Pancreas (tissue), 10 donors: Measurements from ENCODE around the gene BACH2. TPM values are rescaled to one million over a fixed set of nuclear protein-coding genes. Genes with fewer than 3 reads are reported as not detected.

Experiments
- ATAC-seq, 4 donors: fragments of 200-7000 bp; cut with Tn5 transposase; one replicate each; pipeline versions ENCODE4 v1.8.0 to v1.9.1; 2020; ENCODE audit warnings: mild to moderate bottlenecking in 4 of 4, moderate library complexity in 4 of 4
- DNase-seq, 6 donors: peaks; one replicate each; pipeline ENCODE4 v3.0.0-alpha.2; 2020
- FAIRE-seq: peaks from 2 replicates; lab custom pipeline; 2012; peaks lifted over from hg19 to GRCh38; lab: Jason Lieb, UNC
- H3K27ac ChIP-seq, 4 donors: fragments of 200-600 bp; sonication (generic); 1 replicate in 3 of 4; 2 replicates in 1 of 4; pipeline versions ENCODE4 v1.5.0 to v1.8.0; 2020
- H3K27me3 ChIP-seq, 4 donors: fragments of 200-600 bp; one replicate each; pipeline ENCODE4 v1.8.0; 2021
- H3K36me3 ChIP-seq, 3 donors: fragments of 200-600 bp; sonication (generic) in 1 of 3; one replicate each; pipeline versions ENCODE4 v1.5.0 to v1.8.0; 2020 to 2021
- H3K4me1 ChIP-seq, 3 donors: fragments of 200-600 bp; one replicate each; pipeline ENCODE4 v1.8.0; 2021
- H3K4me3 ChIP-seq, 4 donors: fragments of 200-600 bp; sonication (generic) in 2 of 4; one replicate each; pipeline versions ENCODE4 v1.5.0 to v1.8.0; 2020 to 2021
- H3K9me3 ChIP-seq, 4 donors: fragments of 200-600 bp; one replicate each; pipeline ENCODE4 v1.8.0; 2021
- CTCF ChIP-seq, 4 donors: fragments of 200-600 bp; sonication (generic) in 3 of 4; IDR thresholded peaks; one replicate each; pipeline versions ENCODE4 v1.5.0 to v1.8.0; 2021; ENCODE audit warnings: antibody characterized with exemption in 4 of 4
- WGBS, 2 donors: extraction: QIAGEN DNeasy Blood & Tissue Kit; methylation state at CpG; one replicate each; pipeline ENCODE4 v1.1.7; 2013; 5-methylcytosine and 5-hydroxymethylcytosine counted together
- intact Hi-C, 3 donors: fragments of 100-400 bp; cut with DNase I; formaldehyde crosslinking; loops; one replicate each; pipeline versions ENCODE4 v1.11.1 to v1.14.2; 2022
- polyA plus RNA-seq, 2 donors: library from polyadenylated mRNA; stranded (reverse); fragments of 200-250 nt; gene quantifications; one replicate each; pipeline ENCODE4 v1.2.3, GENCODE V29; 2013
- total RNA-seq, 6 donors: library from RNA; stranded (reverse); fragmentation: NEBNext Ultra II Directional in 4 of 6; extraction: Animal tissue kit (Norgen Biotek cat#: 25700) in 4 of 6; gene quantifications; one replicate each; pipeline versions ENCODE4 v1.2.1 to v1.2.4, GENCODE V29; 2021 to 2023
- donor health status: healthy with polysubstance abuse.
- donor health status: DM: no; HTN: no; CAD: no; lungs with moderate emphysema.
- donor health status: DM: no; HTN: no; CAD: no.
- donor health status: control.
- donor health status: control.
- donor health status: Bipolar disorder and iron deficiency.
- donor health status: DM: yes; HTN: yes; CAD: no.
- donor health status: DM: no; HTN: no; CAD: no.
- donor health status: DM: no; HTN: no; CAD: no.
- donor health status: DM: yes; HTN: yes; CAD: no.

The BACH2 gene
- total and polyA plus RNA-seq, 8 donors: 0.61 to 8.0 (median 4.9) TPM

- Histone ChIP-seq H3K4me3 (no peak overlapping the region), H3K36me3 (no peaks in the 10 kb centered on the region), H3K27me3 (no peaks in the 10 kb centered on the region), H3K27ac (no peak overlapping the region), H3K9me3 (no peaks in the 10 kb centered on the region), H3K4me1 (no peaks in the 10 kb centered on the region)
- TF ChIP-seq CTCF (IDR thresholded peaks at IDR 0.05): no peak
- no peak for FAIRE-seq
- intact Hi-C loops: loop anchor here in 1 of 3 donors (10.0 kb wide), 1 partner anchor 415 kb away; no protein-coding TSS in a partner anchor
- 84 to 88% methylated on average over 6 of the region's 6 CpGs for WGBS, 2 donors
- ATAC-seq: no peak
- DNase-seq: no peak
Measured at GRCh38 chr6:89979481-89980119, 317.0 kb downstream of the BACH2 start.

- no peaks in the 10 kb centered on the region for H3K36me3 ChIP-seq
- no peak for FAIRE-seq
- DNase-seq: no peak
- no peaks in the 10 kb centered on the region for H3K27me3 ChIP-seq
- no peak for TF ChIP-seq CTCF (IDR thresholded peaks at IDR 0.05)
- no peaks in the 10 kb centered on the region for H3K9me3 ChIP-seq
- H3K4me1 ChIP-seq: no peaks in the 10 kb centered on the region
- H3K4me3 ChIP-seq: no peak overlapping the region
- no peak for ATAC-seq
- intact Hi-C loops: loop anchor here in 1 of 3 donors (10.0 kb wide), 1 partner anchor 416 kb away; no protein-coding TSS in a partner anchor
- no peak overlapping the region for H3K27ac ChIP-seq
- 89 to 91% methylated on average over 5 of the region's 5 CpGs for WGBS, 2 donors
Measured at GRCh38 chr6:89978749-89979145, 317.9 kb downstream of the BACH2 start.

DNA sequence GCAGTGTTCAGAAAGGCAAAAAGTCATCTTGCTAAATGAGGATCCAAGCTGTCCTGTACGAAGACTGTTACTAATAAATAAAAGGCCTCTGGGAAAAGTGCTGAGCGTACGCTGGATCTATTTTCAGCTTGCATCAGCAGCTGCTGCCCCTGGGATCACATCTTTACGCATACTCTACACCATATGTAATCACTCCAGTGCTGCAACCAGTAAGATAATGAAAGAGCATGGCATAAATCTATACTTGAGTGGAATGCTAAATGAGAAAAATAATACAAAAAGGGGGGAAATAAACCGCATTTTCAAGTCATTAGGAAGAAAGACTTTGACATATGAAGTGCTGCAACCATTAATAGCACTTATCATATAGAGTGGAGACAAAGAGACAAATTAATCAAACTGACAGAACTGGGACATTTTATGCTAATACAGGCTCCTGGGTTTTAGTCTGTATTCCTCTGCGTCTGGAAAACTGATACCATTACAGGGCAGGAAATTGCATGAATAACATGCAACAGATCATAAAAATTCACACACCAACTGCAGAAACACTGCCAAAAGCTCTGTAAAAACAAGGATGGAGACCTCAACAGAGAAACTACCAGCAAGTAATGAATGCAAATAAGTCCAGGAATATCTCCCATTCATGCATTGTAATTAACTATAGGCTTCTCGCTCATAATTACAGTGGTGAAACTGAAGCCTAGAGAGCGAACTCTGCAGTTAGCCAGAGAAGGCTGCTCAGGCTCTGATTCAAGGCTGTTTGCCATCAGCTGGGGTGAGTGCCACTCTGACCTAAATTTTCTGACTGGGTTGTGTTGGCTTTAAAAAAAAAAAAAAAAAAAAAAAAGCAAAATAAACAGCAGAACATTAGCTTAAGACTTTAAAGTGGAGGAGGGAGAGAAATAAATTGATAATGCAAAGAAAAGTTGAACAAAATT is 318.6 kb downstream of the BACH2 start:
- no peaks in the 10 kb centered on the region for H3K27me3 ChIP-seq
- peak overlapping the region in 1 of 4 donors; percentile 1 for H3K27ac ChIP-seq
- 72 to 73% methylated on average over 8 of the region's 8 CpGs for WGBS, 2 donors
- no peaks in the 10 kb centered on the region for H3K9me3 ChIP-seq
- no peak overlapping the region for H3K4me3 ChIP-seq
- peak in 3 of 4 donors; percentile 30 to 64 (median 46) for ATAC-seq
- no peak for TF ChIP-seq CTCF (IDR thresholded peaks at IDR 0.05)
- intact Hi-C loops: loop anchor here in 1 of 3 donors (10.0 kb wide), 1 partner anchor 417 kb away; no protein-coding TSS in a partner anchor
- FAIRE-seq: no peak
- DNase-seq: no peak
- no peaks in the 10 kb centered on the region for H3K36me3 ChIP-seq
- H3K4me1 ChIP-seq: no peaks in the 10 kb centered on the region

DNA sequence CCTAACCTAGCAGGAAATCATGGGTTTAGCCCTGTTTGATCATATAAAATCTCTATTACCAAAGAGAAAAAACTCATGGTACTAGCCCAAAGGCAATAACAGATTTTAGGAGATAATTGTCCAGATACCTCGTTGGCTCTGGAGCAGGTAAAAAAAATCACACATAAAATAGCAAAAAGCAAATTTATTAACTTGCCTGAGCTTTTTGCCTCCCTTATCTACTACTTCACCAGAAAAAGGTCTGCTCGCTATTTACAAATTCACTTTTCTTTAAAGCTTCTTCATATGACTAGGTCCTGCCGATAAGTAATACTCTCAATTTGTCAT is 320.0 kb downstream of the BACH2 start:
- Histone ChIP-seq H3K27me3 (no peaks in the 10 kb centered on the region), H3K36me3 (no peaks in the 10 kb centered on the region), H3K27ac (peak overlapping the region in 1 of 4 donors; percentile 41), H3K4me1 (no peaks in the 10 kb centered on the region), H3K9me3 (no peaks in the 10 kb centered on the region), H3K4me3 (no peak overlapping the region)
- ATAC-seq (no peak), FAIRE-seq (no peak), DNase-seq (no peak)
- no peak for TF ChIP-seq CTCF (IDR thresholded peaks at IDR 0.05)
- WGBS, 2 donors: 69 to 70% methylated on average over 3 of the region's 3 CpGs
- intact Hi-C loops: loop anchor here in 1 of 3 donors (10.0 kb wide), 1 partner anchor 418 kb away; no protein-coding TSS in a partner anchor
